GM12872 (cell line): ENCODE results near the gene JADE1.

Experiments used
- TF ChIP-seq, protein P1 (sequence below): IDR thresholded peaks from 3 replicates; pipeline ENCODE4 v1.5.1; 2011; ENCODE audit warnings: low read depth, mild to moderate bottlenecking, low read length, moderate library complexity; ENCODE audit not compliant: insufficient read depth

The JADE1 gene

DNA sequence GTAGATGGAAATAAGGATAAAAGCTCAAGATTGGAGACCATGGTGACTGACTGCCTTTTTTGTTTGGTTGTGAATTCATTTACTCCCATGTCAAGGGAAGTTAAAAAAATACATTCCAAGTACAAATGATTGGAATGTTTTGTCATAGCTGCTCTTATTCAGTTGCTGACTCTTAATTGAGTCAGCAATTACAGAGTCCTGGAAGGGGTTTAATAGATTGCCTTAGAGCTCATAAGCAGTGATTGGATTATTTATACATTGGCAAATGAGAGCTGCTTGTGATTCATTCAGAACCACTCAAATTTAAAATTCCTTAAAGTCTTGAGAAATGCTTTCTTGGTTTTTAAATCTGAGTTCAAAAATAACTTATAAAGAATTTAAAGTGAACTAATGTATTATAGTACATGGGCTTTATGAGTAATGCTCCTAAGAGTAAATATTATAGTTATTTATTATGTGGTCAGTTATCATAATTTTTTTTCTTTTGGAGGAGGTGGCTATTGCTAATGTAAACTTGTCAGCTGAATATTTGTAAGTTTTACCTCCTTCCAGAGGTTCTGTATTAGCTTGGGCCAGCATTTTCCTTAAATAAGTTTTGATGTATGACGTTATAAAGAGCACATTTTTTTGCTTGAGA, 13.6 kb downstream of the JADE1 start:
- TF ChIP-seq, protein P1, sequence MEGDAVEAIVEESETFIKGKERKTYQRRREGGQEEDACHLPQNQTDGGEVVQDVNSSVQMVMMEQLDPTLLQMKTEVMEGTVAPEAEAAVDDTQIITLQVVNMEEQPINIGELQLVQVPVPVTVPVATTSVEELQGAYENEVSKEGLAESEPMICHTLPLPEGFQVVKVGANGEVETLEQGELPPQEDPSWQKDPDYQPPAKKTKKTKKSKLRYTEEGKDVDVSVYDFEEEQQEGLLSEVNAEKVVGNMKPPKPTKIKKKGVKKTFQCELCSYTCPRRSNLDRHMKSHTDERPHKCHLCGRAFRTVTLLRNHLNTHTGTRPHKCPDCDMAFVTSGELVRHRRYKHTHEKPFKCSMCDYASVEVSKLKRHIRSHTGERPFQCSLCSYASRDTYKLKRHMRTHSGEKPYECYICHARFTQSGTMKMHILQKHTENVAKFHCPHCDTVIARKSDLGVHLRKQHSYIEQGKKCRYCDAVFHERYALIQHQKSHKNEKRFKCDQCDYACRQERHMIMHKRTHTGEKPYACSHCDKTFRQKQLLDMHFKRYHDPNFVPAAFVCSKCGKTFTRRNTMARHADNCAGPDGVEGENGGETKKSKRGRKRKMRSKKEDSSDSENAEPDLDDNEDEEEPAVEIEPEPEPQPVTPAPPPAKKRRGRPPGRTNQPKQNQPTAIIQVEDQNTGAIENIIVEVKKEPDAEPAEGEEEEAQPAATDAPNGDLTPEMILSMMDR, result no peak

- TF ChIP-seq, protein P1, result no peak
Observed at GRCh38 chr4:128825226-128825625, 15.7 kb downstream of the JADE1 start.

GRCh38 chr4:128827296-128827695, 17.8 kb downstream of the JADE1 start:
- TF ChIP-seq, protein P1, result no peak

- TF ChIP-seq, protein P1, result no peak
Observed at GRCh38 chr4:128830906-128831503, 21.5 kb downstream of the JADE1 start.

DNA sequence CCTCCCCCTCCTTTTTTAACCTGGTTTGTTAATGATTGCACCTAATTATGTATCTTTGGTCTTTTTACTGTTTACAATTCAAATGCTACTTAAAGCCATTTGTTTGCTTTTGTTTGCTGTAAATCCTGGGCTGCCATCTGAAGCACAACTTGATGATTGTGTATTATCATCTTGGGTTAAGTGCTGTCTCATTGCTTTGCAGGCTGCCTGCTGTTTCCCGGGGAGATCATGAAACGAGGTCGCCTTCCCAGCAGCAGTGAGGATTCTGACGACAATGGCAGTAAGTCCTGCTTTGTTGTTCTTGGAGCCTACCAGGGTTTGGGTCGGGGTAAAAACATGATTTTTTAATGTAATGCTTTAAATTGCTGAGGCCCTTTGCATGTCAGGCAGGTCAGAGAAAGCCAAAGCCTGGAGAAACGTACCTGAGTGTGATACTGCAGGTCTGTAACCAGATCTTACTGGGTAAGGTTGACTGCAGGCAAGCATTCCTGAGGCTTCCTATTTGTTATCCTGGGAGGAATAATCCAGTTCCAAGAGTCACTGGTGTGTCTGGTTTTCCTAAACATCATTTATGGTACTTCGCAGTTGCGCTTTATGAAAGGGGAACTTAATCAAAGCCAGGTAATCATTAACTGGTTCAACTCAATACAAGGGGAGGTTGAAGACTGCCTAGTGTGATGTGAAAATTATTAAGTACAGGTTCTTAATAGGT, 22.2 kb downstream of the JADE1 start:
- TF ChIP-seq, protein P1, result no peak

DNA sequence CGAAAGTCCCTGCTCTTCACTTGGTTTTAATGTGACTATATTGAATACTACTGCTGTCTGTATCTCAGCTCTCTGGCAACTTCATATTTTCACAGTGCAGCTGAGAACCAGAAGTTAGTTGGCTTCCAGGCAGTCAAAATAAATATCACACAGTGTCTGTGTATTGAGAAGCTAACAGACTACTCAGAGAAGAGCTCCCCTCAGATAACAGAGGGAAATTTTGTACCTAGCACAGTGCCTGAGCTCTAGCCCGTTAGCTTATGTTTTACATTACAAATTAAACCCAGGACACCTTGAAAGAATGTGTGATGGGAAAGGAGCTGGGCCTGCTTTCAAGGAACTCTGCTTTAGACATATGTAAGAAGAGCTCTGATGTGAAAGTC, 22.7 kb downstream of the JADE1 start:
- TF ChIP-seq, protein P1, result no peak

DNA sequence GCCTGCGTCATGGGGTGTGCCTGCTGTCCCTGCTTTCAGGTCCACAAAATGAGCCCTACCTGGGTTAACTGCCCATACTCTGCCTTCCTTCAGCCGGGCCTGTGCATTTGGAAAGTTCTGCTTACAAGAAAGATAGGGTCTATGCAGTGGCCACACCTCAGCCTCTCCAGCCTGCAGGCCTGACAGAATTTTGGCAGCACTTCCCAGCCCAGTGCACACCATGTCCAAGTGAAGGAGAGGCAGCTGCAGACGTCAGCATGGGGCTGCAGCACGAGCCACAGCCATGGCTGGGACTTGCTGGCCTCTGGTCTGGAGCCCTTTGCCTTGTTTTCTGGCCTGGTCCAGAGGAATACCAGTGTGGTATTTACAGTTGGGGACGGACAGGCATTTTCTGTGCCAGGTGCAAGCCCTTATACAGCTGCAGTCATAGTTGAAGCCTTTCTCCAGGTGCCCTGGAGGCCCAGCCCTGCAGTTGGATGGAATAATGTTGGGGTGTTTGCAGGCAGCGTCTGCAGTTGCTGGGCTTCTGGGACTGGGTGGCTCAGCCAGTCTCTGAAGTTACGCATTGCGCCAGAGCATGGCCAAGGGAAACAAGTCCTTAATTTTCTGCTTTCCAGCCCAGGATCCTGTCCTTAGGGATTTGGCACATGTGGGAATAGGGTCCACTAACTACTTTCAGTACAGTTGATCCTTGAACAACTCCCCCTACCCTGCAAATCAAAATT, 26.2 kb downstream of the JADE1 start:
- TF ChIP-seq, protein P1, result no peak
